Fibroblast of peridontal ligament (primary cell): Measurements from ENCODE around the gene SRRT.
A peak's percentile ranks its signal among the peaks of the same experiment; 100 is the strongest.
"Not testable (repeated sequence)": the region's sequence is repeated elsewhere in the genome, so short reads cannot be mapped to it uniquely, and the experiment has no call there.

Source experiments
- DNase-seq: peaks from one replicate; pipeline ENCODE4 v3.0.0-alpha.2; 2010; ENCODE audit errors: extremely low read depth

SRRT gene

DNA sequence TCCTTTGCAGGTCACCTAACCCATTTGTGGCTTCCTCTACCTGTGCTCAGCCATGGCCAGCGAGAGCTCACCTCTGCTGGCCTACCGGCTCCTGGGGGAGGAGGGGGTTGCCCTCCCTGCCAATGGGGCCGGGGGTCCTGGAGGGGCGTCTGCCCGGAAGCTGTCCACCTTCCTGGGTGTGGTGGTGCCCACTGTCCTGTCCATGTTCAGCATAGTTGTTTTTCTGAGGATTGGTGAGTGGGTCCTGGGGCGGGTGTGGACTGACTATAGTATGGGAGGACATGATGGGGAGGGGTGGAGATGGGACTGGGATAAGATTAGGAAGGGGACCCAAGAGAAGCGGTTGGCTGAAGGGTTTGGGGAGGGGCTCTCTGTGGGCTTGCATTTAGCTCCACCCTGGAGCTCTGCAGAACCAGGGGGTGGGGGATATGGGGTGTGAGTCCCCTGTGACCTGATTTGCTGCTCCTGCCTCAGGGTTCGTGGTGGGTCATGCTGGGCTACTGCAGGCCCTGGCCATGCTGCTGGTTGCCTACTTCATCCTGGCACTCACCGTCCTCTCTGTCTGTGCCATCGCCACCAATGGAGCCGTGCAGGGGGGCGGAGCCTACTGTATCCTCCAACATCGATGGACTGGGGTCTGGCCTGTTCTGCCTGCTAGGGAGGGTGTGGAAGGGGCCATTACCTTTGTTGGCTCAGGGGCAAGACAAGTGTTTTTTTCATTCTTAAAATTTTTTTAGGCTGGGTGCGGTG is 20.6 kb upstream of the SRRT start:
- DNase-seq: no peak

- DNase-seq: not testable (repeated sequence)
Observed at GRCh38 chr7:100854899-100855298, 20.0 kb upstream of the SRRT start.

DNA sequence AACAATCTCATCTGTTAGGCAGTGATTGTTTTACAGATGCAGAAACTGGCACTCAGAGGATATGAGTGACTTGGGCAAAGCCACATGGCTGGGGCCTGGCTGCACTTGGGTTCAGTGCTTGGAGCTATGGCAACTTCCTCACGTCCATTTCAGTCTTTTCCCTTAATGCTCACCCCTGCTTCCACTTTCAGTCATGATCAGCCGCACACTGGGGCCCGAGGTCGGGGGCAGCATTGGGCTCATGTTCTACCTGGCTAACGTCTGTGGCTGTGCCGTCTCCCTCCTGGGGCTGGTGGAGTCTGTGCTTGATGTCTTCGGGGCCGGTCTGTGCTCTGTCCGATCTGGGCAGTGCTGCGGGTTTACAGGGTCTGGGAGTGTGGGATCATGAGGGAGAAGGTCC is 19.4 kb upstream of the SRRT start:
- no peak for DNase-seq

GRCh38 chr7:100856871-100857282 is 18.0 kb upstream of the SRRT start:
- no peak for DNase-seq

GRCh38 chr7:100859856-100860255 is 15.0 kb upstream of the SRRT start:
- DNase-seq: no peak

GRCh38 chr7:100860702-100861615 is 13.9 kb upstream of the SRRT start:
- DNase-seq: no peak

- DNase-seq: no peak
Observed at GRCh38 chr7:100861616-100861985, 13.3 kb upstream of the SRRT start.

GRCh38 chr7:100863406-100863950 is 11.4 kb upstream of the SRRT start:
- DNase-seq: peak; percentile 42

DNA sequence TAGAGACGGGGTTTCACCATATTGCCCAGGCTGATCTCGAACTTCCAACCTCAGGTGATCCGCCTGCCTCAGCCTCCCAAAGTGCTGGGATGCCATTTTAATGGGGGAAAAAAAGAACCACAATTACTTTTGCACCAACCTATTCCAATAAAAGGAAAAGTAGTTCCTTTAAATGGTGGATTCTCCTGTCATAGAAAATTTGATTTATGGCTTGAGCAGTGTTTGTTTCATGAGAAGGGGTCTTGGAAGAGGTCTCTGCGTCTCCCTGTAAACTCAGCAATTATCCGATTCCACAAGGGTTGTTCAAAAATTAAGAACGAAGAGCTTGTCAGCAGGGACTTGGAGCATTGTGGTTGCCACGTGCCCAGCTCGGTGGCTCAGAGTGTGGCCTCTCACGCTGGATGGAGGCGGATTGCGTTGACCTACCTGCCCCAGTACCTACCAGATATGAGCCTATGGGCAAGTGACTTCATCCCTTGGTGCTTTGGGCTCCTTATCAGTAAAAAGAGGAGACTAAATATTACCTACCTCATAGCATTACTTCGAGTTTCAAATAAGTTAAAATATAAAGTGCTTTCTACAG is 10.5 kb upstream of the SRRT start:
- DNase-seq: no peak

GRCh38 chr7:100865372-100865911 is 9.5 kb upstream of the SRRT start:
- no peak for DNase-seq

GRCh38 chr7:100865938-100866728 is 8.8 kb upstream of the SRRT start:
- DNase-seq: no peak

DNA sequence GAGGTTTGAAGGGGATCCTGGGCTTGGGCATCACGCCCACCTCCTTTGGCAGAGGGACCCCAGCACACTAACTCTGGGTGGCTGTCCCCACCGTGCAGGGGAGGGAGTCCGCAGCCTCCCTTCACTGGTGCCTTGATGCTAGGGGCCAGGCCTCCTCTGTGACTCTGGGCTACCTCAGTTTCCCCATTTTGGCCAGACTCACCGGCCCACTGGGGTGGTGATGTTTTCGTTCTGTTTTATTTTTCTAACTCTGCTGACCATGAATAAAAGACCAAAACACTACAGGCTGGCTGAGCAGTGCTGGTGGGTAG is 8.2 kb upstream of the SRRT start:
- no peak for DNase-seq

DNA sequence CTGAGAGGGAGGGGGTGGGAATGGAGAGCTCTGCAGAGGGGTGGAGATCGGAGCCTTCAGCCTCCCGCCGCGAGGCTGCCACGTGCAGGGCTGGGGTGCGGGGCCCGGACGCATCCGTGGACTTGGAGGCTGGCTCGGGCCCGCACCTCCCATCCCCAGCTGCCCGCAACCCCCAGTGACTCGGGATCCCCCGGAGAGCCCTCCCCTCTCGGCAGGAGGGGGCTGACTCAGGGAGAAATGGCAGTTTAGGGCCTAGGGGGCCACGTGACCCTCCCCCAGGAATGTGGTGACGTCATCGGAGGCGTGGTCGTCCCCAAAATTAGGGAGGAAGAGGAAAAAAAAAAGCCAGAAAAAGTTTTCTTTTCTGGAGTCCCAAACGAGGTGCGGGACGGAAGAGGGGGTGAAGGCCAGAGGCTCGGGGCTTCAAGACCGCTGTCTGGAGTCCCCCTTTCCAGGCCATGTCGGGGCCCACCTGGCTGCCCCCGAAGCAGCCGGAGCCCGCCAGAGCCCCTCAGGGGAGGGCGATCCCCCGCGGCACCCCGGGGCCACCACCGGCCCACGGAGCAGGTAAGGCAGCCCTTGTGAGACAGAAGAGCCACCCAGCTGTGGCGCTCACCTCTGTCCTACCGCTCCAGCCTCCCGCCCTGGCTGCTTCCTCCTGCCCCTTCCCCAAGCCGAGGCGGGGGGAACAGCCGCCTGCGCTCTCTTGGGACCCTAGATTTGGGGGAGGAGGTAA is 7.7 kb upstream of the SRRT start, which contains the start of gene TRIP6:
Gene TRIP6 (plus strand): TSS at position 348 of the 736 bp plus-strand sequence. CDS start 111 bp downstream, at position 459.
- peak; percentile 96 for DNase-seq

DNA sequence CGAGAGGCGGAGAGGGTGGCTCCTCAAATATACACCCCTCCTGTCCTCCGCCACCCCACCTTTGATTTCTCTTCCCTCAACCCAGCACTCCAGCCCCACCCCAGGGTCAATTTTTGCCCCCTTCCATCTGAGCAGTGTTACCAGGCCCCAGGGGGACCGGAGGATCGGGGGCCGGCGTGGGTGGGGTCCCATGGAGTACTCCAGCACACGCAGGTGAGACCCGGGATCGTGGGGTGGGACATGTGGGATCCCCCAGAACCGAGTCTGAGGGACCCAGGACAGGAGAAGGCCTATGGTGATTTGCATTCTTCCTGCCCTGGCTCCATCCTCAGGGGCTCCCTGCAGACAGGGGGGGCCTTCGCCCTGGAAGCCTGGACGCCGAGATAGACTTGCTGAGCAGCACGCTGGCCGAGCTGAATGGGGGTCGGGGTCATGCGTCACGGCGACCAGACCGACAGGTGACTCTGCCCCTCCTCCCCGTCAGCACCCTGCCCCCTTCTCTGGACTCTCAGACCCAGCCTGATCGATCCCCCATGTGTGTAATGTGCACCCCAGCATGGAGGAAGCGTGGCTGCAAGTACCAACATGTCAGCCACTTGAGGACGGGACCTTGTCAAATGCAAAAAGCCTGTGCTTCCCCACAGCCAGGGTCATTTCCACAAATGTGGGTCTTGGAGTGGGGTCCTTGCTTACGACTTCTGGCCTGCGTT is 7.0 kb upstream of the SRRT start:
- DNase-seq: no peak

GRCh38 chr7:100873599-100874299 is 1.2 kb upstream of the SRRT start:
- no peak for DNase-seq

DNA sequence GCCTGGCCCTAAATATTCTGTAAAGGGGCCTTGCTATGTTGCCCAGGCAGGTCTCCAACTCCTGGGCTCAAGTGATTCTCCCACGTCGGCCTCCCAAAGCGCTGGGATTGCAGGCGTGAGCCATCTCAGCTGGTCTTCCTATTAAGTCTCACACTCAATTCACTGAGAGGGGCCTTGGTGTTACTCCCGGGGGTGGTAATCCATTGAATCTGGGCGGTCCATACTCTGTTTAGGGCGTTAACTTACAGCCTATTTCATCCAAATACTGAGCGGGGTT is 665 bp upstream of the SRRT start:
- DNase-seq: no peak

- peak; percentile 14 for DNase-seq
Observed at GRCh38 chr7:100875356-100875751, 451 bp downstream of the SRRT start.

- DNase-seq: no peak
Observed at GRCh38 chr7:100878013-100878412, 3.1 kb downstream of the SRRT start.

DNA sequence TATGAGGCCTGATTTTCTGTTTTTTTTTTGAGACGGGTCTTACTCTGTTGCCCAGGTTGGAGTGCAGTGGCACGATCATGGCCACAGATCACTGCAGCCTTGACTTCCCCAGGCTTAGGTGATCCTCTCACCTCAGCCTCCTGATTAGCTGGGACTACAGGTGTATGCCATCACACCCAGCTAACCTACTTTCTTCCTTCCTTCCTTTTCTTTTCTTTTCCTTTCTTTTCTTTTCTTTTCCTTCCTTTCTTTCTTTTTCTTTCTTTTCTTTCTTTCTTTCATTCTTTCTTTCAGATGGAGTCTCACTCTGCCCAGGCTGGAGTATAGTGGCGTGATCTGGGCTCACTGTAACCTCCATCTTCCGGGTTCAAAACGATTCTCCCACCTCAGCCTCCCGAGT is 3.8 kb downstream of the SRRT start:
- no peak for DNase-seq
